ENCODE measurements around the gene NTN4. TPM values are rescaled to one million over a fixed set of nuclear protein-coding genes. Genes with fewer than 3 reads are reported as not detected.

Gene NTN4
- total and polyA plus RNA-seq, 2 donors = 2.4 to 21.9 TPM

DNA sequence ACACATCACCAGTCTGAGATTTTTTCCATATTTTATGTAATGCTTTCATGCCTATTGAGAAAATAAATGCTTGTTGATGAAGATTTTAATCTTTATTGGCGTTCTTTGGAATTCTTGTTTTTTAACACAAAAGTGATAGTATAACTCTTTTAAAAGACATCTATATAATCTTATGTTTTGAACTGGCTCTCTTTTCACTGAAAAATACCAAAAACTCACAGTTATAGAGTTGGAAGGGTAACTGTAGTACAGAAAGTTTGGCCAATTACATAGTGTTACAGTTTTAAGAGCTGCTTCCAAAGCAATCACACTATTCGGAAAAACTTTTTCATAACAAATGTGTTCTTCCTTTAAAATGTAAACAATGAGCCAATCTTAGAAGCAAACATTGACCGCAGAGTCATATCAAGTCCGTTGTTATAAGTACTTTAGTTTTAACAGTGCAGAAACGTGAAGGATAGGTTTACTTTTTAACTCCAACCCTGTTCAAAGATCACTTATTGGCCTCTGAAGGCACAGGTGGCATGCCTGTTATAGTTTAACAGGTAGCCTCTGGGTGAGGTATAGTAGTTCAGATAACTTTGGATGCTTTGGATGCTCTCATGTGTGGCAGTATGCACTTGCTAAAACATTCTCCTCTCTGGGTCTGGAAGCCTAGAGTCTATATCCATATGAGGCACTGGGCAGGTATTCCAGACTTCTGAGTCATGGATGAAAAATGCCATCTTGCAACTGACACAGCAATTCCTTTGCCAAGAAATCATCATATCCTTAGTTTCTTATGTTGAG is 12.1 kb upstream of the NTN4 start:
- Histone ChIP-seq H3K27ac (ENCODE audit: low read depth in 1 of 2, low read length in 1 of 2) (no peak overlapping the region), H3K4me1 (ENCODE audit: control insufficient read depth in 2 of 2, insufficient read depth in 2 of 2, low read length in 2 of 2) (no peaks in the 10 kb centered on the region), H3K9me3 (ENCODE audit: control insufficient read depth in 2 of 2, insufficient read depth in 1 of 2, low read length in 1 of 2) (no peaks in the 10 kb centered on the region), H3K4me3 (ENCODE audit: low read length in 2 of 2) (no peak overlapping the region), H3K27me3 (ENCODE audit: control insufficient read depth in 2 of 2, insufficient read depth in 1 of 2, low read length in 1 of 2) (no peaks in the 10 kb centered on the region), H3K36me3 (ENCODE audit: control insufficient read depth in 2 of 2, insufficient read depth in 2 of 2, low read length in 1 of 2) (no peaks in the 10 kb centered on the region)
- DNase-seq (ENCODE audit: low read depth in 6 of 9, low spot score in 9 of 9) = no peak
- 90% methylated on average over 5 of the region's 5 CpGs for WGBS

DNA sequence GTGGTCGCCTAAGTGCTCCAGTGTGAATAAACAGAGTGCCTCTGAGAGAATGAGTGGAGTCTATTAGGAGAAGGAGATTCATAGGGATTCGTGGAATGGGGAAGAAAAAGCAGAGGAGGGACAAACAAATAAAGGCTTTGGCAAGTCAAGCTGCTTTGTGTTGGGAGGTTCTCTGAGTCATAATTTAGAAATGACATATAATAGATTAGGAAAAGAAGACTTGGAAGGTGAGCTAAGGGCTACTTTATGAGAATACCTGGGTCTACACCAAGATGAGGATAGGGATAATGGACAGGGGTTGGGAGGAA is 6.4 kb upstream of the NTN4 start:
- 88% methylated on average over 2 of the region's 2 CpGs for WGBS
- no peak overlapping the region for H3K27ac ChIP-seq (ENCODE audit: low read depth in 1 of 2, low read length in 1 of 2)
- H3K27me3 ChIP-seq (ENCODE audit: control insufficient read depth in 2 of 2, insufficient read depth in 1 of 2, low read length in 1 of 2) = peaks cover 4 to 28% of the 10 kb centered on the region in 2 donors
- no peak for DNase-seq (ENCODE audit: low read depth in 6 of 9, low spot score in 9 of 9)
- no peaks in the 10 kb centered on the region for H3K4me1 ChIP-seq (ENCODE audit: control insufficient read depth in 2 of 2, insufficient read depth in 2 of 2, low read length in 2 of 2)
- H3K4me3 ChIP-seq (ENCODE audit: low read length in 2 of 2) = no peak overlapping the region
- H3K36me3 ChIP-seq (ENCODE audit: control insufficient read depth in 2 of 2, insufficient read depth in 2 of 2, low read length in 1 of 2) = no peaks in the 10 kb centered on the region
- H3K9me3 ChIP-seq (ENCODE audit: control insufficient read depth in 2 of 2, insufficient read depth in 1 of 2, low read length in 1 of 2) = no peaks in the 10 kb centered on the region

DNA sequence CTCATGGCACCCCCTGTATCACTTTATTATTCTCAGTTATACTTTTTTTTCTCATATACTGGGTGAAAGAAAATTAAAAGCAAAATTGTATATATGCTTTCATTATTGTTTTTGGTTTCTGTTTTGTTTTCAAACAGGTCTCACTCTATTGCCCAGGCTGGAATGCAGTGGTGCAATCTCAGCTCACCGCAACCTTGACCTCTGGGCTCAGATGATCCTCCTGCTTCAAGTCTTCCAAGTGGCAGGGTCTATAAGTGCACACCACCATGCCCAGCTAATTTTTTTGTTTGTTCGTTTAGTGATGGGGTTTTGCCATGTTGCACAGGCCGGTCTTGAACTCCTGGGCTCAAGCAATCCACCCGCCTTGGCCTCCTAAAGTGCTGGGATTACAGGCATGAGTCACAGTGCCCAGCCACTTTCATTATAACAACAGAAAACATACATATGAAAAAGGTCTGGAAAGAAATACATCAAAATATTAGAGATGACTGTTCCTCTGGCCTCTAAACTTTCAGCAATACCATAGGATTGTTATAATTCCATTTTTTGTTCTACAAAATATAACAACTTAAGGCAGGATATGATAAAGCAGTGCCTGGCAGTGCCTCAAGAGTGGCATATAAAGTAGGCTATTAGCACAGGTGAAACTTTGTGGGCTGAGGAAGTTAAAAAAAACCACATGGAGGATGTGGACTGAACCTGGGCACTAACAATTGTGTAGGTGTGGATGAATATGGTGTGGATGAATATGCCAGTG is 5.8 kb upstream of the NTN4 start:
- no peak overlapping the region for H3K27ac ChIP-seq (ENCODE audit: low read depth in 1 of 2, low read length in 1 of 2)
- no peak overlapping the region for H3K4me3 ChIP-seq (ENCODE audit: low read length in 2 of 2)
- no peaks in the 10 kb centered on the region for H3K9me3 ChIP-seq (ENCODE audit: control insufficient read depth in 2 of 2, insufficient read depth in 1 of 2, low read length in 1 of 2)
- H3K27me3 ChIP-seq (ENCODE audit: control insufficient read depth in 2 of 2, insufficient read depth in 1 of 2, low read length in 1 of 2) = peaks cover 6 to 33% of the 10 kb centered on the region in 2 donors
- H3K4me1 ChIP-seq (ENCODE audit: control insufficient read depth in 2 of 2, insufficient read depth in 2 of 2, low read length in 2 of 2) = no peaks in the 10 kb centered on the region
- DNase-seq (ENCODE audit: low read depth in 6 of 9, low spot score in 9 of 9) = no peak
- H3K36me3 ChIP-seq (ENCODE audit: control insufficient read depth in 2 of 2, insufficient read depth in 2 of 2, low read length in 1 of 2) = no peaks in the 10 kb centered on the region
- WGBS = 76% methylated on average over 4 of the region's 4 CpGs

DNA sequence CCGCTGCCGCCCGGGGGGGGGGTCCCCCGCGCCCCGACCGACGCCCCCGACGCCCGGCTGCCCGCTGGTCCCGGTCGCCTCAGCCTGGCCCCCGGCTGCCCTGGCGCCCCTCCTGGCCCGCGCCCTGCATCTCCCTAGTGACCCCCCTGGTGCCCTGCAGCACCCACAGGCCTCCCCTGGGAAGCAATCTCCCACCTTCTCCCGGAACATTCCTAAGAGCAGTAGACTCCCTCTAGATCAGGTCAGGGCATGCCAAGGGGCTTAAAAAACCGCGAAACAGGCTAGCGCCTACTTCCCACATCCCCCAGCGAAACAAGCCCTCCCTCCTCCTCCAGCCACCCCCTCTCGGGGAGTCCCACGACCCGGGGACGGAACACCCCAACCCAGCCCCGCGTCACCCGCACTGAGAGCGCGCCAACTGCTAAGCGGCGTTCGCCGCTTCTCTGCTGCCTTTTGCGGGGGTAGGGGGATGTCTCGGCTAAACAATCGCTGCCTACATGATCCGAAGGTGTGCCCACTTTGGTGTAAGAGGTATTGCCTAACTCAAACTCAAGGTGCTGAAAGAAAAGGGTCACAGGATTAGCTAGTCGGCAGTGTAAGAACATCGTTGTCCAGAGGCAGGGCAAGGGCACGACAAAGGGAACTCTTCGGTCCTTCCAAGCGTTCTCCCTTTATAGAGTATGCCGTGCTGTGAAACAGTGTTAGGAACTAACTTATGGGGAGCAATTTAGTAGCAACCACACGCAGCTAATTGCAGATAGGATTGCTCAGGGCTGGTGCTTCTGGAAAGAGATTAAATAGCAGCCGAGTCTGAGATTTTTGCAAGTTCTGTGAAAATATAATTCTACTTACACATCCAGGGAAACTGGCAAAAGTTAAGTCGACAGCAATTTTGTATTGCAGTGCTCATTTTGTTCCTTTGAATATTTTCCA is 619 bp upstream of the NTN4 start:
- Histone ChIP-seq H3K27me3 (ENCODE audit: control insufficient read depth in 2 of 2, insufficient read depth in 1 of 2, low read length in 1 of 2) (peaks cover 38 to 78% of the 10 kb centered on the region in 2 donors), H3K4me3 (ENCODE audit: low read length in 2 of 2) (peak overlapping the region; percentile 13 to 44), H3K36me3 (ENCODE audit: control insufficient read depth in 2 of 2, insufficient read depth in 2 of 2, low read length in 1 of 2) (no peaks in the 10 kb centered on the region), H3K27ac (ENCODE audit: low read depth in 1 of 2, low read length in 1 of 2) (no peak overlapping the region), H3K4me1 (ENCODE audit: control insufficient read depth in 2 of 2, insufficient read depth in 2 of 2, low read length in 2 of 2) (no peaks in the 10 kb centered on the region), H3K9me3 (ENCODE audit: control insufficient read depth in 2 of 2, insufficient read depth in 1 of 2, low read length in 1 of 2) (peaks cover 0 to 11% of the 10 kb centered on the region in 2 donors)
- peak in 1 of 9 donors; percentile 11 for DNase-seq (ENCODE audit: low read depth in 6 of 9, low spot score in 9 of 9)
- 3% methylated on average over 49 of the region's 49 CpGs for WGBS

DNA sequence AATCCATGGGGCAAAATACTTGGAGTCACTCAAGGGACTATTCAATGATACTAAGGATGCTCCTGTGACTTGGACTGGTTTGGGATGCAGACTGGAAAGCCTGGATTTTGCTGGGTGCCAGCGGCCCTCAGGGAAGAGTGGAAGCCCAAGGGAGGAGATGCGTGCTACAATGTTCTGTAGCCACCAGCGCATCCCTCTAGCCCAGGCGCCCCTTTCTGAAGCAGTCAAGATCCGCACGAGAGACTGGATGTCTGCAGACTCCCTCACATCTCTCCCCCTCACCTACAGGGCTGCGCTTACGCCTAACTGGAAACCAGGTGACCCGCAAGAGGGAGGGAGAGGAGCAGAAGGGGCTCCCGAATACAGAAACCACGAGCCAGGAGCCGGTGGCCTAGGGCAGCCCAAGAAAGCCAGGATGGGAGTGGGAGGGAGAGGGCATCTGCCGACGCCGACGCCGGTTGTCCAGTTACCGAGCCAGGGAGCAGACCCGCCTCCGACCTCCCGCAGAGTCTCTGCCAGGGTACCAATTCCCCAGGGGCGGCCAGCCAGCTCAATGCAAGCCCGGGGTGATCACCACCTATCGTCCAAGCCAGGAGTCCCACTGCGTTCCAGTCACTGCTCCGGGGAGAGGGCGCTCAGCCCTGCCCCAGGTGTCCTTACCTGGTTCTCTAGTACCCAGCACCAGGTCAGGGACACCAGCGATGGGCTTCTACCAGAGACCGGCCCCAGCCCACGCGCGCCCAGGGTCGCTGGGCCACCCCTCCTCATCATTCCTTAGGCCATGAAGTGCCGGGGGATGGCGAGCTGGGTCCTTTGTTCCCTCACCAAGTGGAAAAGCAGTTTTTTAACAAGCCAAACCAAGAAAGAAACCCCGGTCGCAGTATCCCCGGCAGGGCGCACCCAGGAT is 1.2 kb downstream of the NTN4 start:
- Histone ChIP-seq H3K27me3 (ENCODE audit: control insufficient read depth in 2 of 2, insufficient read depth in 1 of 2, low read length in 1 of 2) (peaks cover 38 to 78% of the 10 kb centered on the region in 2 donors), H3K4me1 (ENCODE audit: control insufficient read depth in 2 of 2, insufficient read depth in 2 of 2, low read length in 2 of 2) (no peaks in the 10 kb centered on the region), H3K9me3 (ENCODE audit: control insufficient read depth in 2 of 2, insufficient read depth in 1 of 2, low read length in 1 of 2) (peaks cover 0 to 11% of the 10 kb centered on the region in 2 donors), H3K36me3 (ENCODE audit: control insufficient read depth in 2 of 2, insufficient read depth in 2 of 2, low read length in 1 of 2) (no peaks in the 10 kb centered on the region), H3K27ac (ENCODE audit: low read depth in 1 of 2, low read length in 1 of 2) (no peak overlapping the region), H3K4me3 (ENCODE audit: low read length in 2 of 2) (peak overlapping the region; percentile 18 to 44)
- no peak for DNase-seq (ENCODE audit: low read depth in 6 of 9, low spot score in 9 of 9)
- 10% methylated on average over 39 of the region's 39 CpGs for WGBS

DNA sequence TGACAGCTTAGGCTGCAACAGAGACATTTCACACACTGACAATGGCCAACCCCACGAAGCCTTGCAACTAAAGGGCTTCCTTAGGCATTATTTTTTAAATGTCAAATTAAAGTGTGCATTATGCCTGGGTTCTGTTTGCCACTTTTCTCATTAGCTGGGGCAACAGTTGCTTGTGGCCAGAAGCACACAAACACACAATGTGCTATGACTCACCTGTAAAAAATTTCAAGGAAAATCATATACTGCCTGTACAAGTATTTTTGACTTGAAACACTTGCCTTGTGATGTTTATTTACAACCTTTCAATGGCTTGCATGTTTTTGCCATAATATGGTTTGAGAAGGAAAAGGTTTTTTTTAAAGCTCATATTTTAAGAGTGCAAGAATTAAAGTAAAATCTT is 1.9 kb downstream of the NTN4 start:
- Histone ChIP-seq H3K4me3 (ENCODE audit: low read length in 2 of 2) (no peak overlapping the region), H3K9me3 (ENCODE audit: control insufficient read depth in 2 of 2, insufficient read depth in 1 of 2, low read length in 1 of 2) (peaks cover 0 to 11% of the 10 kb centered on the region in 2 donors), H3K27ac (ENCODE audit: low read depth in 1 of 2, low read length in 1 of 2) (no peak overlapping the region), H3K4me1 (ENCODE audit: control insufficient read depth in 2 of 2, insufficient read depth in 2 of 2, low read length in 2 of 2) (no peaks in the 10 kb centered on the region), H3K36me3 (ENCODE audit: control insufficient read depth in 2 of 2, insufficient read depth in 2 of 2, low read length in 1 of 2) (no peaks in the 10 kb centered on the region), H3K27me3 (ENCODE audit: control insufficient read depth in 2 of 2, insufficient read depth in 1 of 2, low read length in 1 of 2) (peaks cover 38 to 77% of the 10 kb centered on the region in 2 donors)
- DNase-seq (ENCODE audit: low read depth in 6 of 9, low spot score in 9 of 9) = no peak
- WGBS = 64% methylated on average over 1 of the region's 1 CpG

DNA sequence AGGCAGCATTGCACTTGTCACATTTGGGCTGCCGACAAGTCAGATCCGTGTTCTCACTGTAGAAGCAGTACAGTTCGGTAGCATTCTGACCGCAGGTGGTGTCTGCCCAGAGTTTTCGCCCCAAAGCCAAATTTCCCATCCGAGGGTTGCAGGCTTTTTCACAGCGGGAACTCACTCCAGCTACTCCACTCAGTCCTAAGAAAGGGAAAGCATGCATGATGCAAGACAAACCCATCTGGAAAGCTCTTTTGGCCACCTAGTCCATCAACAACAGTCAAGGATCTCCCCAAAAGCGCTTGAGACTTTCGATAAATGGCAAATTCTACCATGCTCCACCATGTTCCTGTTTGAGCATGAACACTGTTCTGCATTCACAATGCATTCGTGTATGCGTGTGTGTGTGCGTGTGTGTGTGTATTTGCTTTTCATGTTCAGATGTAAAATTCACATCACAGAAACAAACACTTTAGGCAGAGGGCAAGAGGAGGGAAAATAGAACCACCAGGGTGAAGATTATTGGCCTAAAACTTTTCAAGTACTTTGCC is 3.2 kb downstream of the NTN4 start:
- H3K27ac ChIP-seq (ENCODE audit: low read depth in 1 of 2, low read length in 1 of 2) = no peak overlapping the region
- DNase-seq (ENCODE audit: low read depth in 6 of 9, low spot score in 9 of 9) = no peak
- no peak overlapping the region for H3K4me3 ChIP-seq (ENCODE audit: low read length in 2 of 2)
- H3K36me3 ChIP-seq (ENCODE audit: control insufficient read depth in 2 of 2, insufficient read depth in 2 of 2, low read length in 1 of 2) = no peaks in the 10 kb centered on the region
- H3K4me1 ChIP-seq (ENCODE audit: control insufficient read depth in 2 of 2, insufficient read depth in 2 of 2, low read length in 2 of 2) = no peaks in the 10 kb centered on the region
- H3K9me3 ChIP-seq (ENCODE audit: control insufficient read depth in 2 of 2, insufficient read depth in 1 of 2, low read length in 1 of 2) = peaks cover 0 to 11% of the 10 kb centered on the region in 2 donors
- peaks cover 36 to 67% of the 10 kb centered on the region in 2 donors for H3K27me3 ChIP-seq (ENCODE audit: control insufficient read depth in 2 of 2, insufficient read depth in 1 of 2, low read length in 1 of 2)
- 94% methylated on average over 12 of the region's 12 CpGs for WGBS

DNA sequence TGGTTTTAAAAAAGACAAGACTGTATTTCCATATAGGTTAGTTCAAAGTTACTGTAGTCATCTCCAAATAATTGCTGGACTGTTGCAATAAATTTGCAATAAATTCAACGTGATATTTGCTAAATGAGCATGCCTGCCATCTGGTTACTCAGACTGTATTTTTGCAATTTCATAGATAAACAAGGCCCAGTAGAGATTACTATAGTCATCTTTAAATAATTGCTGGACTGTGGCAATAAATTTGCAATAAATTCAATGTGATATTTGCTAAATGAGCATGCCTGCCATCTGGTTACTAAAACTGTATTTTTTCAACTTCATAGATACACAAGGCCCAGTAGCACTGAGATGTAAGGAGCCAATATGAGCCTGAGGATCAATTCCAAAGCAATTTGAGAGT is 5.6 kb downstream of the NTN4 start:
- Histone ChIP-seq H3K4me3 (ENCODE audit: low read length in 2 of 2) (no peak overlapping the region), H3K36me3 (ENCODE audit: control insufficient read depth in 2 of 2, insufficient read depth in 2 of 2, low read length in 1 of 2) (no peaks in the 10 kb centered on the region), H3K27ac (ENCODE audit: low read depth in 1 of 2, low read length in 1 of 2) (no peak overlapping the region), H3K9me3 (ENCODE audit: control insufficient read depth in 2 of 2, insufficient read depth in 1 of 2, low read length in 1 of 2) (peaks cover 0 to 6% of the 10 kb centered on the region in 2 donors), H3K27me3 (ENCODE audit: control insufficient read depth in 2 of 2, insufficient read depth in 1 of 2, low read length in 1 of 2) (peaks cover 20 to 43% of the 10 kb centered on the region in 2 donors), H3K4me1 (ENCODE audit: control insufficient read depth in 2 of 2, insufficient read depth in 2 of 2, low read length in 2 of 2) (no peaks in the 10 kb centered on the region)
- no peak for DNase-seq (ENCODE audit: low read depth in 6 of 9, low spot score in 9 of 9)
- WGBS = 28% methylated on average over 1 of the region's 1 CpG
